HEK293 (cell line): ENCODE data around the gene CLCA1.

Source experiments
- CTCF ChIA-PET: fragments of 350-600 bp; formaldehyde crosslinking; extraction: SDS; loops from one replicate; lab custom pipeline; 2021; ENCODE audit warnings: antibody characterized with exemption; lab: Yijun Ruan, JAX
- POLR2A ChIA-PET: fragments of 300-600 bp; formaldehyde crosslinking; extraction: SDS; loops from one replicate; lab custom pipeline; 2020; ENCODE audit warnings: antibody characterized with exemption, inconsistent platforms; lab: Yijun Ruan, JAX
- H3K27ac ChIP-seq: fragments of 200-500 bp; sonication (Bioruptor generic); 2 replicates; pipeline ENCODE4 v1.5.1; 2014; ENCODE audit warnings: low read depth, low read length, control low read depth, inconsistent platforms; ENCODE audit errors: extremely low read depth
- H3K36me3 ChIP-seq, 2 experiments: fragments of 200-500 bp in 1 of 2; sonication (Bioruptor generic) in 1 of 2; 1 replicate in 1 of 2; 2 replicates in 1 of 2; pipeline ENCODE4 v1.5.1; 2014 to 2017; ENCODE audit warnings: inconsistent platforms in 2 of 2, low read length in 2 of 2; ENCODE audit not compliant: control insufficient read depth in 2 of 2, insufficient read depth in 1 of 2
- H3K4me1 ChIP-seq: fragments of 200-500 bp; sonication (Bioruptor generic); 2 replicates; pipeline ENCODE4 v1.5.1; 2014; ENCODE audit warnings: mild to moderate bottlenecking, low read length, inconsistent platforms; ENCODE audit not compliant: control insufficient read depth, insufficient read depth
- H3K4me3 ChIP-seq: 2 replicates; pipeline ENCODE4 v1.5.1; 2011; ENCODE audit warnings: low read depth, mild to moderate bottlenecking, control low read depth, low read length, moderate library complexity
- H3K9me3 ChIP-seq: fragments of 200-500 bp; sonication (Bioruptor generic); 2 replicates; pipeline ENCODE4 v1.5.1; 2014; ENCODE audit warnings: low read depth, low read length, inconsistent platforms; ENCODE audit not compliant: control insufficient read depth, insufficient read depth
- GFI1B ChIP-seq: fragments of 450-650 bp; formaldehyde crosslinking; IDR thresholded peaks from 2 replicates; pipeline ENCODE4 v1.5.1; 2016; ENCODE audit warnings: missing biosample characterization, missing genetic modification characterization
- IKZF3 ChIP-seq: fragments of 450-650 bp; IDR thresholded peaks from 2 replicates; pipeline ENCODE4 v1.5.0; 2018; ENCODE audit warnings: missing biosample characterization, mild to moderate bottlenecking, missing genetic modification characterization, moderate library complexity
- MEIS1 ChIP-seq: sonication (generic); formaldehyde crosslinking; IDR thresholded peaks from 2 replicates; pipeline ENCODE4 v1.8.1; 2022; ENCODE audit warnings: missing genetic modification reagents, mild to moderate bottlenecking, borderline replicate concordance
- OSR2 ChIP-seq: fragments of 450-650 bp; formaldehyde crosslinking; IDR thresholded peaks from 2 replicates; pipeline ENCODE4 v1.5.1; 2016; ENCODE audit warnings: missing biosample characterization, missing genetic modification characterization
- SP3 ChIP-seq: fragments of 450-650 bp; formaldehyde crosslinking; IDR thresholded peaks from 2 replicates; pipeline ENCODE4 v1.5.1; 2016; ENCODE audit warnings: missing biosample characterization, missing genetic modification characterization
- ZBTB1 ChIP-seq: fragments of 450-650 bp; formaldehyde crosslinking; IDR thresholded peaks from 2 replicates; pipeline ENCODE4 v1.5.1; 2016; ENCODE audit warnings: missing biosample characterization, missing genetic modification characterization
- ZBTB20 ChIP-seq: fragments of 450-650 bp; formaldehyde crosslinking; IDR thresholded peaks from 2 replicates; pipeline ENCODE4 v1.5.1; 2016; ENCODE audit warnings: missing biosample characterization, missing genetic modification characterization
- ZBTB8A ChIP-seq: fragments of 450-650 bp; formaldehyde crosslinking; IDR thresholded peaks from 2 replicates; pipeline ENCODE4 v1.5.1; 2016; ENCODE audit warnings: missing biosample characterization, missing genetic modification characterization
- ZNF114 ChIP-seq: fragments of 450-650 bp; formaldehyde crosslinking; IDR thresholded peaks from 2 replicates; pipeline ENCODE4 v1.5.0; 2017; ENCODE audit warnings: missing biosample characterization, missing genetic modification characterization
- ZNF157 ChIP-seq: fragments of 450-650 bp; formaldehyde crosslinking; IDR thresholded peaks from 2 replicates; pipeline ENCODE4 v1.5.1; 2016; ENCODE audit warnings: missing biosample characterization, missing genetic modification characterization
- ZNF174 ChIP-seq: fragments of 450-650 bp; formaldehyde crosslinking; IDR thresholded peaks from 2 replicates; pipeline ENCODE4 v1.5.0; 2017; ENCODE audit warnings: missing biosample characterization, mild to moderate bottlenecking, missing genetic modification characterization
- ZNF423 ChIP-seq: fragments of 450-650 bp; formaldehyde crosslinking; IDR thresholded peaks from 2 replicates; pipeline ENCODE4 v1.5.1; 2016; ENCODE audit warnings: missing biosample characterization, missing genetic modification characterization
- ZNF433 ChIP-seq: fragments of 450-650 bp; formaldehyde crosslinking; IDR thresholded peaks from 2 replicates; pipeline ENCODE4 v1.5.1; 2016; ENCODE audit warnings: missing biosample characterization, missing genetic modification characterization, low read depth
- ZNF473 ChIP-seq: fragments of 450-650 bp; formaldehyde crosslinking; IDR thresholded peaks from 2 replicates; pipeline ENCODE4 v1.5.1; 2017; ENCODE audit warnings: missing biosample characterization, missing genetic modification characterization
- ZNF510 ChIP-seq: fragments of 450-650 bp; formaldehyde crosslinking; IDR thresholded peaks from 2 replicates; pipeline ENCODE4 v1.5.1; 2018; ENCODE audit warnings: mild to moderate bottlenecking, missing genetic modification characterization, missing biosample characterization; ENCODE audit not compliant: insufficient replicate concordance
- ZNF514 ChIP-seq: fragments of 450-650 bp; formaldehyde crosslinking; IDR thresholded peaks from 2 replicates; pipeline ENCODE4 v1.5.1; 2016; ENCODE audit warnings: missing biosample characterization, missing genetic modification characterization
- ZNF555 ChIP-seq: fragments of 450-650 bp; formaldehyde crosslinking; conservative IDR thresholded peaks from 2 replicates; pipeline ENCODE4 v1.5.1; 2017; ENCODE audit warnings: missing biosample characterization, mild to moderate bottlenecking, missing genetic modification characterization, inconsistent platforms
- ZNF792 ChIP-seq: fragments of 450-650 bp; formaldehyde crosslinking; IDR thresholded peaks from 2 replicates; pipeline ENCODE4 v1.5.1; 2016; ENCODE audit warnings: missing biosample characterization, missing genetic modification characterization
- TF ChIP-seq, protein P1 (sequence below): fragments of 450-650 bp; formaldehyde crosslinking; IDR thresholded peaks from 2 replicates; pipeline ENCODE4 v1.5.1; 2017; ENCODE audit warnings: missing biosample characterization, missing genetic modification characterization
- TF ChIP-seq, protein P2 (sequence below): fragments of 450-650 bp; formaldehyde crosslinking; IDR thresholded peaks from 2 replicates; pipeline ENCODE4 v1.5.1; 2017; ENCODE audit warnings: missing biosample characterization, missing genetic modification characterization
- TF ChIP-seq, protein P3 (sequence below): fragments of 450-650 bp; formaldehyde crosslinking; IDR thresholded peaks from 2 replicates; pipeline ENCODE4 v1.5.1; 2016; ENCODE audit warnings: missing biosample characterization, missing genetic modification characterization
- TF ChIP-seq, protein P4 (sequence below): fragments of 450-650 bp; formaldehyde crosslinking; IDR thresholded peaks from 2 replicates; pipeline ENCODE4 v1.5.1; 2017; ENCODE audit warnings: missing biosample characterization, missing genetic modification characterization
- TF ChIP-seq, protein P5 (sequence below): fragments of 450-650 bp; IDR thresholded peaks from 2 replicates; pipeline ENCODE4 v1.5.1; 2018; ENCODE audit warnings: missing biosample characterization, mild to moderate bottlenecking, missing genetic modification characterization

The CLCA1 gene

DNA sequence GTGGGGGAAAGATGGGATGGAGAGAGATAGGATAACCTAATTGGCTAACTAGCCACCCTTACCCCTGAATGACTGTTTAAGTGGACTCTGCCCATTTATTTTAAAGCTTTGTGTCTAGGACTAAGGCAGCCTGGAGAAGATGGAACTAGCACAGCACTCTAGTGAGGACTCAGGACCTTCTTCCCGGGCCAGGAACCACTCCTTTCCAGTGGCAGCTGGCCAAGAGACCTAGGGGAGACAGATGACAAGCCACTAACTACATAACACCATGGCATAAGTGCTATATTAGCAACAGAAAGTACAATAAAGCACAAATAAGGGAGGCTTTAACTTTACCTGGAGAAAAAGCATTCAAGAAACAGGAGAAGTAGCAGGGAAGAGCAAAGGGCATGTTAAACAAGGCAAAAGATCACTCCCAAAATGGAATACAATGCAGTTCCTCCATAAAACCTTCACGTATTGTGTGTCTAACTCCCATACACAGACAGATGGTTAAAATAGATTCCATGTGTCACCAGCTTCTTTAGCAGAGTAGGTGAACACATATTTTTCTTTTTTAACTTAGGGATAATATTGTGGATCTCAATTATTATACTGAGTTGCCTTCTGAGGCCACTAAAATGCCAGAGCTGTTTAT lies 20.6 kb downstream of the CLCA1 start:
- H3K27ac ChIP-seq = no peak overlapping the region
- CTCF ChIA-PET = interaction anchor here (1.4 to 3.2 kb wide), 2 partner anchors 11 to 16 kb away, joined by 4 to 35 read pairs; no protein-coding TSS in a partner anchor
- TF ChIP-seq ZNF174 (tag by site-specific recombination) = no peak
- TF ChIP-seq ZNF114 (tag by site-specific recombination) = no peak
- no peak for TF ChIP-seq MEIS1
- TF ChIP-seq ZNF433 (tag by site-specific recombination) = no peak
- TF ChIP-seq, protein P1, sequence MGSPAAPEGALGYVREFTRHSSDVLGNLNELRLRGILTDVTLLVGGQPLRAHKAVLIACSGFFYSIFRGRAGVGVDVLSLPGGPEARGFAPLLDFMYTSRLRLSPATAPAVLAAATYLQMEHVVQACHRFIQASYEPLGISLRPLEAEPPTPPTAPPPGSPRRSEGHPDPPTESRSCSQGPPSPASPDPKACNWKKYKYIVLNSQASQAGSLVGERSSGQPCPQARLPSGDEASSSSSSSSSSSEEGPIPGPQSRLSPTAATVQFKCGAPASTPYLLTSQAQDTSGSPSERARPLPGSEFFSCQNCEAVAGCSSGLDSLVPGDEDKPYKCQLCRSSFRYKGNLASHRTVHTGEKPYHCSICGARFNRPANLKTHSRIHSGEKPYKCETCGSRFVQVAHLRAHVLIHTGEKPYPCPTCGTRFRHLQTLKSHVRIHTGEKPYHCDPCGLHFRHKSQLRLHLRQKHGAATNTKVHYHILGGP = no peak
- no peak for TF ChIP-seq ZNF510 (tag by site-specific recombination)
- TF ChIP-seq GFI1B (tag by site-specific recombination) = no peak
- no peak for TF ChIP-seq ZNF157 (tag by site-specific recombination)
- TF ChIP-seq, protein P2, sequence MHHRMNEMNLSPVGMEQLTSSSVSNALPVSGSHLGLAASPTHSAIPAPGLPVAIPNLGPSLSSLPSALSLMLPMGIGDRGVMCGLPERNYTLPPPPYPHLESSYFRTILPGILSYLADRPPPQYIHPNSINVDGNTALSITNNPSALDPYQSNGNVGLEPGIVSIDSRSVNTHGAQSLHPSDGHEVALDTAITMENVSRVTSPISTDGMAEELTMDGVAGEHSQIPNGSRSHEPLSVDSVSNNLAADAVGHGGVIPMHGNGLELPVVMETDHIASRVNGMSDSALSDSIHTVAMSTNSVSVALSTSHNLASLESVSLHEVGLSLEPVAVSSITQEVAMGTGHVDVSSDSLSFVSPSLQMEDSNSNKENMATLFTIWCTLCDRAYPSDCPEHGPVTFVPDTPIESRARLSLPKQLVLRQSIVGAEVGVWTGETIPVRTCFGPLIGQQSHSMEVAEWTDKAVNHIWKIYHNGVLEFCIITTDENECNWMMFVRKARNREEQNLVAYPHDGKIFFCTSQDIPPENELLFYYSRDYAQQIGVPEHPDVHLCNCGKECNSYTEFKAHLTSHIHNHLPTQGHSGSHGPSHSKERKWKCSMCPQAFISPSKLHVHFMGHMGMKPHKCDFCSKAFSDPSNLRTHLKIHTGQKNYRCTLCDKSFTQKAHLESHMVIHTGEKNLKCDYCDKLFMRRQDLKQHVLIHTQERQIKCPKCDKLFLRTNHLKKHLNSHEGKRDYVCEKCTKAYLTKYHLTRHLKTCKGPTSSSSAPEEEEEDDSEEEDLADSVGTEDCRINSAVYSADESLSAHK (tag by site-specific recombination) = no peak
- TF ChIP-seq, protein P3, sequence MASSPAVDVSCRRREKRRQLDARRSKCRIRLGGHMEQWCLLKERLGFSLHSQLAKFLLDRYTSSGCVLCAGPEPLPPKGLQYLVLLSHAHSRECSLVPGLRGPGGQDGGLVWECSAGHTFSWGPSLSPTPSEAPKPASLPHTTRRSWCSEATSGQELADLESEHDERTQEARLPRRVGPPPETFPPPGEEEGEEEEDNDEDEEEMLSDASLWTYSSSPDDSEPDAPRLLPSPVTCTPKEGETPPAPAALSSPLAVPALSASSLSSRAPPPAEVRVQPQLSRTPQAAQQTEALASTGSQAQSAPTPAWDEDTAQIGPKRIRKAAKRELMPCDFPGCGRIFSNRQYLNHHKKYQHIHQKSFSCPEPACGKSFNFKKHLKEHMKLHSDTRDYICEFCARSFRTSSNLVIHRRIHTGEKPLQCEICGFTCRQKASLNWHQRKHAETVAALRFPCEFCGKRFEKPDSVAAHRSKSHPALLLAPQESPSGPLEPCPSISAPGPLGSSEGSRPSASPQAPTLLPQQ (tag by site-specific recombination) = no peak
- TF ChIP-seq ZBTB1 = no peak
- no peak for TF ChIP-seq ZBTB20 (tag by site-specific recombination)
- TF ChIP-seq, protein P4, sequence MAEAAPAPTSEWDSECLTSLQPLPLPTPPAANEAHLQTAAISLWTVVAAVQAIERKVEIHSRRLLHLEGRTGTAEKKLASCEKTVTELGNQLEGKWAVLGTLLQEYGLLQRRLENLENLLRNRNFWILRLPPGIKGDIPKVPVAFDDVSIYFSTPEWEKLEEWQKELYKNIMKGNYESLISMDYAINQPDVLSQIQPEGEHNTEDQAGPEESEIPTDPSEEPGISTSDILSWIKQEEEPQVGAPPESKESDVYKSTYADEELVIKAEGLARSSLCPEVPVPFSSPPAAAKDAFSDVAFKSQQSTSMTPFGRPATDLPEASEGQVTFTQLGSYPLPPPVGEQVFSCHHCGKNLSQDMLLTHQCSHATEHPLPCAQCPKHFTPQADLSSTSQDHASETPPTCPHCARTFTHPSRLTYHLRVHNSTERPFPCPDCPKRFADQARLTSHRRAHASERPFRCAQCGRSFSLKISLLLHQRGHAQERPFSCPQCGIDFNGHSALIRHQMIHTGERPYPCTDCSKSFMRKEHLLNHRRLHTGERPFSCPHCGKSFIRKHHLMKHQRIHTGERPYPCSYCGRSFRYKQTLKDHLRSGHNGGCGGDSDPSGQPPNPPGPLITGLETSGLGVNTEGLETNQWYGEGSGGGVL = no peak
- TF ChIP-seq ZNF792 (tag by site-specific recombination) = no peak
- TF ChIP-seq ZNF473 = no peak
- TF ChIP-seq, all 188 proteins: peak for 0
- Histone ChIP-seq H3K9me3 (no peaks in the 10 kb centered on the region), H3K4me1 (no peaks in the 10 kb centered on the region), H3K36me3 (no peaks in the 10 kb centered on the region), H3K4me3 (no peak overlapping the region)
- POLR2A ChIA-PET = no interaction called here

DNA sequence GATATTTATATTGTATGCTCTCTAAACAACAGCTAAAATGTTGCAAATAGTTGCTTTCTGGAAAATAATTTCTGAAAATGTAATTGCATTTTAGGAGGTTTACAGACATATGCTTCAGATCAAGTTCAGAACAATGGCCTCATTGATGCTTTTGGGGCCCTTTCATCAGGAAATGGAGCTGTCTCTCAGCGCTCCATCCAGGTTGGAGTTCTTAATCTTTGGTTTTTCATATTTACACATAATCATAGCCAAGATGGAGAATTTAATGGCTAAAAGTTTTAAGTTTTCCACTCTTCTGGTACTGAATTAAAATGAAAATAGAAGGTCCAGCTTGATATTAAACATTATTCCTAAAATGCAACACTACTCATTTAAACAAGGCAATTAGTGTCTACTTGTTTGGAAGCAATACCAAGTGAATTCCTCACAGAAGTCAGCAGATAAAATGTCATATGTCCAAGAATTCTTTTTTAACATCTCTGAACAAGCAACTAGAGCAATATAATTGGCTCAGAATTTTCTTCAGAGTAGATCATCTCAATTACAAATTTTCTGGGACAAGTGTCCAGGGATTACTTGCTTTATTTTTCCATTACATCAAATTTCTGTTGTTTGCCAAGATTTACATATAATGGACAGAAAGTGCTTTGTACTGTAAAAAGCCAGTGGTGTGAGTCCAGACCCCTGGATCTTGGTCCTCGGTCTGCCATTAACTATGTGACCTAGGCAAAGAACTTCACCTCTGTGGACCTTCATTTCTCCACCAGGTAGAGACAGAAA lies 22.6 kb downstream of the CLCA1 start:
- H3K36me3 ChIP-seq = no peaks in the 10 kb centered on the region
- no peaks in the 10 kb centered on the region for H3K9me3 ChIP-seq
- CTCF ChIA-PET = interaction anchor here (0.8 to 3.2 kb wide), 4 partner anchors 9 to 111 kb away, joined by 3 to 35 read pairs (median 4); no protein-coding TSS in a partner anchor
- POLR2A ChIA-PET = no interaction called here
- H3K4me3 ChIP-seq = no peak overlapping the region
- H3K27ac ChIP-seq = no peak overlapping the region
- no peaks in the 10 kb centered on the region for H3K4me1 ChIP-seq
- no peak for TF ChIP-seq SP3 (tag by site-specific recombination)
- no peak for TF ChIP-seq ZNF555
- no peak for TF ChIP-seq ZNF514 (tag by site-specific recombination)
- TF ChIP-seq ZBTB8A (tag by site-specific recombination) = no peak
- TF ChIP-seq IKZF3 (tag by site-specific recombination) = no peak
- TF ChIP-seq ZNF423 (tag by site-specific recombination) = no peak
- TF ChIP-seq, protein P5, sequence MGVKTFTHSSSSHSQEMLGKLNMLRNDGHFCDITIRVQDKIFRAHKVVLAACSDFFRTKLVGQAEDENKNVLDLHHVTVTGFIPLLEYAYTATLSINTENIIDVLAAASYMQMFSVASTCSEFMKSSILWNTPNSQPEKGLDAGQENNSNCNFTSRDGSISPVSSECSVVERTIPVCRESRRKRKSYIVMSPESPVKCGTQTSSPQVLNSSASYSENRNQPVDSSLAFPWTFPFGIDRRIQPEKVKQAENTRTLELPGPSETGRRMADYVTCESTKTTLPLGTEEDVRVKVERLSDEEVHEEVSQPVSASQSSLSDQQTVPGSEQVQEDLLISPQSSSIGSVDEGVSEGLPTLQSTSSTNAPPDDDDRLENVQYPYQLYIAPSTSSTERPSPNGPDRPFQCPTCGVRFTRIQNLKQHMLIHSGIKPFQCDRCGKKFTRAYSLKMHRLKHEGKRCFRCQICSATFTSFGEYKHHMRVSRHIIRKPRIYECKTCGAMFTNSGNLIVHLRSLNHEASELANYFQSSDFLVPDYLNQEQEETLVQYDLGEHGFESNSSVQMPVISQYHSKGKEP = no peak
- TF ChIP-seq, protein P3 (tag by site-specific recombination) = no peak
- TF ChIP-seq OSR2 = no peak
